Stimulated activated effector memory CD8-positive, alpha-beta T cell treated with anti-CD3 and anti-CD28 coated beads, Interleukin-12 subunit alpha, Interleukin-12 subunit beta, amount 100 ng/mL, for 72 hours (primary cell): ENCODE results near the gene FDX1.

Source experiments
- ATAC-seq: fragments of 150-1000 bp; cut with Tn5 transposase; 2 replicates; pipeline ENCODE4 v1.10.0; 2021
- DNase-seq, 2 donors: peaks; one replicate each; pipeline ENCODE4 v3.0.0; 2021 to 2022; ENCODE audit warnings: low spot score in 2 of 2
- H3K27ac Mint-ChIP-seq: one replicate; pipeline ENCODE4 v1.8.0; 2022; ENCODE audit warnings: mild to moderate bottlenecking, mixed read lengths
- H3K36me3 Mint-ChIP-seq: one replicate; pipeline ENCODE4 v1.8.0; 2022; ENCODE audit warnings: mild to moderate bottlenecking, mixed read lengths
- H3K4me1 Mint-ChIP-seq: one replicate; pipeline ENCODE4 v1.8.0; 2022; ENCODE audit warnings: mixed read lengths
- H3K4me3 Mint-ChIP-seq: one replicate; pipeline ENCODE4 v1.8.0; 2022; ENCODE audit warnings: mild to moderate bottlenecking, mixed read lengths
- H3K9me3 Mint-ChIP-seq: one replicate; pipeline ENCODE4 v1.8.0; 2022; ENCODE audit warnings: mixed read lengths

The FDX1 gene

DNA sequence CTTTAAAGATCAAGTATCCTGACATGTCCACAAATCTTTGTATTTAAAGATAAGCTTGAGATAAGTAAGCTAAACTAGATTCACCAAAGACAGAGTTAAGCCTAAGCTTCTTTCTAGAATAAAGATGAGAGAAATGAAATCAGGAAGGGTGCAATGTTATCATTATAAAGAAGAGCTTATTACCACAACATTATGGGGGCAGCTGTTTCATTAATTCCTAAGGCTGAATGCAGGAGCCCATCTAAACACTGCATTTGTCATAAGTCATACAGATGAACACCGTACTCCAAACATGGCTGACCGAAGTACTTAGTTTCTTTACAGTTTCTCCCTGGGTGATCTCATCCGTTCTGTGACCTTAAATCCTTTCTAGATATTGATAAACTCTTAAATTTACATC lies 16.3 kb downstream of the FDX1 start:
- no peak for ATAC-seq

DNA sequence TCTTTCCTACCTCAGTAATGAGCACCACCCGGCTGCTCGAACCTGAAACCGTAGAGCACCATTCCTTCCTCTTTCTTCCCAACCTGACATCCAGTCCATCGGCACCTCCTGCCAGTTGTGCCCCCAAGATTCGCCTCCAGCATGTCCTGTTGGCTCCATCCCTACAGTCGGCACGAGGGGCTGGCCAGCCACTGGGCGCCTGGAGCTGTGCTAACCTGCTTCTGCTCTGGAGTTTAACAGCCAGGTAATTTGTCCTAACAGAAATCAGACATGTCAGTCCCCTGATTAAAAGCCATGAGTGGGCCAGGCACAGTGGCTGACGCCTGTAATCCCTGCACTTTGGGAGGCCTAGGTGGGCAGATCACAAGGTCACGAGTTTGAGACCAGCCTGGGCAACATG lies 16.8 kb downstream of the FDX1 start:
- ATAC-seq (no peak), DNase-seq (no peak)
- Mint-ChIP-seq H3K36me3 (peaks cover 27% of the 10 kb centered on the region), H3K4me3 (no peak overlapping the region), H3K9me3 (no peaks in the 10 kb centered on the region), H3K27ac (peak overlapping the region; percentile 38), H3K4me1 (peaks cover 20% of the 10 kb centered on the region)

More for the DNA sequence above, 16.3 kb downstream of the FDX1 start:
- DNase-seq: no peak
- H3K27ac Mint-ChIP-seq: no peak overlapping the region
- no peak overlapping the region for H3K4me3 Mint-ChIP-seq
- H3K9me3 Mint-ChIP-seq: no peaks in the 10 kb centered on the region
- peaks cover 25% of the 10 kb centered on the region for H3K36me3 Mint-ChIP-seq
- peaks cover 25% of the 10 kb centered on the region for H3K4me1 Mint-ChIP-seq

DNA sequence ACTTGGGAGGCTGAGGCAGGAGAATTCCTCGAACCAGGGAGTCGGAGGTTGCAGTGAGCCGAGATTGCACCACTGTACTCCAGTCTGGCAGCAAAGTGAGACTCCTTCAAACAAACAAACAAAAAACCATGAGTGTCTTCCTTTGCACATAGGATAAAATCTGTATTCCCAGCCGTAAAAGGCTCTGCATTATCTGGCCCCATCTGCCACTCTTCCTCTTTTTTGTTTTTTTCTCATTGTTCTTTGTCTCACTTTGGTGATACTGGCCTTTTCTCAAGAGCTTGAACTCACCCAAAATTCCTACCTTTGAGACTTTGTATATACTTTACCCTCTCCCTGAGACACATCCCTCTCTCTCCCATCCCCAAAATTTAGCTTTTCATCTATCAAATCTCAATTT lies 17.6 kb downstream of the FDX1 start:
- Mint-ChIP-seq H3K27ac (no peak overlapping the region), H3K4me1 (peaks cover 20% of the 10 kb centered on the region), H3K9me3 (no peaks in the 10 kb centered on the region), H3K36me3 (peaks cover 26% of the 10 kb centered on the region), H3K4me3 (no peak overlapping the region)
- DNase-seq (no peak), ATAC-seq (no peak)

DNA sequence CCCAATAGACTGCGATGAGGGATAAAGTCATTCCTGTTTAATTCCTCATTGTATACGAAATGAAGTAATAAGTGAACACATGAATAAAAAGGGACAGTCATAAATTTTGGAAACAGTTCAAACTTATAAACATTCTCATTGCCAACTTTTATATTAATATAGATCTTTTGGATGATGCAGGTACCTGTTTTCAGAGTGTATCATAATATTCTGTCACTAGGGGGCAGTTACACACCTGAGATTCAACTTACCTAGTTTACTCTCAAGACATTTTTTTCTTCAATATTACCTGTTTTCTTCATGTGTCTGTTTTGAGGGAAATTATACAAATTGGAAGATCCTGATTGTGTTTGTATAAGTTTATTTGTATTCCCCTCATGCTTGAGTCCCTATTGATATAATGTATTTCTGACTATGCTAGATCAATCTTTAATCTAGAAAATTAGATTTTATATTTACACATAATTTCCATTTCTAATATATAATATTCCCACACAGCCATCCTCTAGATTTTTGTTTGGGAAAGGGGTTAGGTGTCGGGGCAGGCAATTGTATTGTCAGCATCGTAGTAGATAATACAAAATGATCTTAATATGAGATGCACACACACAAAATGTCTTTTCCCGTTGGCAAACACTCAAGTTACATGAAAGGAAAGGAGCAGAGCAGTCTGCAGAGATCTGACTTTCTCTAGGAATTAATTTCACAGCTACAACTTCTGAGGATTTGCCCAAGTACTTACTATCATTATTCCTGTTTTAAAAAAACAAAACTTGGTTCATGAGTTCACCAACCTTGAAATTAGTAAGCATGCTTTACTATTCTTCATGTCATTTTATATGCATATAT lies 18.4 kb downstream of the FDX1 start:
- ATAC-seq (no peak), DNase-seq (no peak)

DNA sequence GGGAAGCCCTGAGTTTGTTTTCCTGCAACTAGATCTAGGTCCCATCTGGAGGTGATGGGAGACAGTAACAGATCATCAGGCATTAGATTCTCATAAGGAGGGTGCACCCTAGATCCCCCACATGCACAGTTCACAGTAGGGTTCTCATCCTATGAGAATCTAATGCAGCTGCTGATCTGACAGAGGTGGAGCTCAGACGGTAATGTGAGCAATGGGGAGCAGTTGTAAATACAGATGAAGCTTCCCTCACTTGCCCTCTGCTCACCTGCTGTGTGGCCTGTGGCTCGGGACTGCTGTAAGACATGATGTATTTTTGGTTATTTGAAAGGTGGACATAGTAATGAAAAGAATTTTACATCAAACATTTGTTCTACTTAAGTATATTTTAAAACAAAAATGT lies 20.5 kb downstream of the FDX1 start:
- no peak overlapping the region for H3K4me3 Mint-ChIP-seq
- H3K9me3 Mint-ChIP-seq: no peaks in the 10 kb centered on the region
- no peak overlapping the region for H3K27ac Mint-ChIP-seq
- H3K36me3 Mint-ChIP-seq: peaks cover 5% of the 10 kb centered on the region
- no peak for ATAC-seq
- H3K4me1 Mint-ChIP-seq: peaks cover 35% of the 10 kb centered on the region
- DNase-seq: no peak

More for the DNA sequence above, 18.4 kb downstream of the FDX1 start:
- Mint-ChIP-seq H3K9me3 (no peaks in the 10 kb centered on the region), H3K4me1 (peaks cover 22% of the 10 kb centered on the region), H3K27ac (no peak overlapping the region), H3K36me3 (peaks cover 18% of the 10 kb centered on the region), H3K4me3 (no peak overlapping the region)

DNA sequence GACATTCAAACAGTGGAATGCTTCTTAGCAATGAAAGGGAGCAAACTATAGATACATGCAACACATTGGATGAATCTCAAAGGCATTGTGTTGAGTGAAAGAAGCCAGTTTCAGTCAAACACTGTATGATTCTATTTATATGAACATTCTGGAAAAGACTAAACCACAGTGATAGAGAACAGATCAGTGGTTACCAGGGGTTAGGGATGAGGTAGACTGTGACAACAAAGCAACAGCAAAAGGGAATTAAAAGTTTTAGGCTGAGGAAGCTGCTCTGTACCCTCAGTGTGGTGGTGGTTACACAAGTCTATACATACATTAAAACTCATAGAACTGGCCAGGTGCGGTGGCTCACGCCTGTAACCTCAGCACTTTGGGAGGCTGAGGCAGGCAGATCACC lies 23.0 kb downstream of the FDX1 start:
- ATAC-seq (peak; percentile 46), DNase-seq (no peak)
- Mint-ChIP-seq H3K36me3 (peaks cover 5% of the 10 kb centered on the region), H3K4me1 (peaks cover 43% of the 10 kb centered on the region), H3K9me3 (no peaks in the 10 kb centered on the region), H3K4me3 (peak overlapping the region; percentile 48), H3K27ac (peak overlapping the region; percentile 68)

DNA sequence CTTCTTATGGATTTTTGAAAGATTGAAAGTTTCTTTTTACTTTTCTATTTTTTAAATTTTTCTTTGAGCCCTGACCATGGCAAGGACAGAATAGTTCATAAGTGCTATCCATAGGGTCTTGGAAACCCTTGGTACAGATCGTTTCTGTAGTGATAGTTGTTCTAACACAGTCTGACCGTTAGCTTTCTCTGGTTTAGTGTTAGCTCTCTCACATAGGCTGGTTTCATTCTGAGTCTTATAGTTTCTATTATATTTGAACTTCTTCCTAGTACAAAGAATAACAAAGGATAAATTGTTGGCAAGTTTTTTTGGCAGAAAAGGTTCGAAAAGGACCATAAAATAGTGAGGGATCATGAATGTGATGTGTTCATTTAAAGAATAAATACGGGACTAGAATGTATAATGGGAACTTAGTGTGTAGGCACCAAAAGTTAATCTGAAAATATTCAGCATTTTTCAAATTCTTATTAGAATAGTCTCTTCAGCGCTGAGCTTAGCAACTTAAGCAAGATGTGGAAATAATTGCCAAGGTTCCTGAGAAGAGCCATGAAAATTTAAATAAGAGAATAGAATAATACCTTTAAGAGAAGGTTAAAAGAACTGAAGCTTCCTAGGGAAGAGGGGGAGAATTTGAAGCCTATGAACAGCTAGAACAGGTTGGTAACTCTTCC lies 24.1 kb downstream of the FDX1 start:
- peaks cover 43% of the 10 kb centered on the region for H3K4me1 Mint-ChIP-seq
- ATAC-seq: peak; percentile 71
- peak overlapping the region; percentile 68 for H3K27ac Mint-ChIP-seq
- H3K36me3 Mint-ChIP-seq: peaks cover 13% of the 10 kb centered on the region
- H3K4me3 Mint-ChIP-seq: peak overlapping the region; percentile 48
- no peaks in the 10 kb centered on the region for H3K9me3 Mint-ChIP-seq
- no peak for DNase-seq

DNA sequence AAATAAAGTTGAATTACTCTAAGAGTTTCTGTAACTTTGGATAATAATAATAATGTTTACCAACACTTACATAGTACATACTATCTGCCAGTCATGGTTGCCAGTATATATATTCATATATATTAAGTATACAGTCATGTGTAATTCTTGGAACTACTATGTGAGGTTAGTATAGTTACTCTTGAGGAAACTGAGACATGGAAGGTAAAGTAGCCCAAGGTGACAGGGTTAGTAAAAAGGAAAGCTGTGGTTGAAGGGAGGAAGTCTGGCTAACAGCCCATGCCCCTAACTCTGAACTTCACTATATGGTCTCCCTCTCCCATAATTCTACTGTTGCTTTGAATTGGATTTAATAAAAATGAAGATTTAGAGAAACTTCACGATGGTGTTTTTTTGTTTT lies 24.9 kb downstream of the FDX1 start:
- ATAC-seq: peak; percentile 89

DNA sequence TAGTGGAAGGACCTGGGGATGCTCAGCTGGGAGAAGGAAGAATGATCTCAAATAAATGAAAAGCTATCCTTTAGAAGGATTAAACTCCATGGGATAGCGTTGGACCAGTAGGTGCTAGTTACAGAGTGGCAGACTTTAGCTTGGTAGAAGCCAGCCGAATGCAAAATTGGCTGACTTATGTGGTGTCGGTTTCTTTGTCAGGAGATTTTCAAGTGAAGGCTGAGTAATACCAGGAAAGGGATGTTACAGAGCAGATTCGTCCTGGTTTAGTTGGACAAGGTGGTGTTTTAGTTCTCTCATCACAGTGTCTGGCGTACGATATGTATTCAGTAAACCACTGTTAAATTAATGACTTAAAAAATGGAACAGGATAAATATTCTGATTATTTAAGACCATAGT lies 26.0 kb downstream of the FDX1 start:
- Mint-ChIP-seq H3K27ac (no peak overlapping the region), H3K9me3 (no peaks in the 10 kb centered on the region), H3K4me1 (peaks cover 47% of the 10 kb centered on the region), H3K36me3 (peaks cover 20% of the 10 kb centered on the region), H3K4me3 (peak overlapping the region; percentile 48)
- DNase-seq (no peak), ATAC-seq (peak; percentile 84)

More for the DNA sequence above, 24.9 kb downstream of the FDX1 start:
- H3K27ac Mint-ChIP-seq: peak overlapping the region; percentile 68
- H3K9me3 Mint-ChIP-seq: no peaks in the 10 kb centered on the region
- peaks cover 15% of the 10 kb centered on the region for H3K36me3 Mint-ChIP-seq
- H3K4me3 Mint-ChIP-seq: peak overlapping the region; percentile 48
- H3K4me1 Mint-ChIP-seq: peaks cover 43% of the 10 kb centered on the region
- no peak for DNase-seq

DNA sequence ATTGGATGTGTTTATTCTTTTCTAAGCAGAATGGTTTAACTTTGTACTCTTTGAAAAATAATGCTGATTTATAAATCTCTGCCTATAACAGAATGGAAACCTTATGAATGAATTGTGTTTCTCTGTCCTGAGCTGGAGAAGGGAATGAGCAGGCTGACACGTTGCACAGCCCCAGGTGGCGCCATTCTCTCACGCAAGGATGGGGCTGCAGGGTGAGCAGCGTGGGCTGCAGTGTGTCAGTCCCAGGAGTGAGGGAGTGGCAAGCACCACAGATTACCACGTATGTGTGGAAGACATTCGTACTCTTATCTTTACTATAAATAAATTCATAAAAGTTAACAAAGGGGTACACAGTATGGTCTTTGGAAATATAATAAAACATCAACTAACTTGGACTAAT lies 33.4 kb downstream of the FDX1 start:
- peak; percentile 80 for ATAC-seq
- Mint-ChIP-seq H3K36me3 (peaks cover 39% of the 10 kb centered on the region), H3K4me1 (peaks cover 6% of the 10 kb centered on the region)

DNA sequence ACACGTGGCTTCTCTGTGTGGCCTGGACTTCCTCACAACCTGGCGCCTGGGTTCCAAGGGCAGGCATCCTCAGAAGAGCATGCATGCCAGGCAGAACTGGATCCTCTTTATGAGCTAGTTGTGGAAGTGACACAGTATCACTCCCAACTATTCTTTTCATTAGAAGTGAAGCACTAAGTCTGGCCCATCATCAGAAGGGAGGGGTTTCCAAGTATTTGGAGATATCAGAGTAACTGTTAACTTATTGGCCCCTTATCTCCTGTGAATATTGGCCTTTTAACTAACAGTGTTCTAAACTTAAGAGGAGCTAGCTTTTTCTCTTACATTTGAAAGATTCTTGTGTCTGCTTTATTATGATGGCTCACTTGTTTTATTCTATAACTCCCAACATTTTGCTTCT lies 35.5 kb downstream of the FDX1 start:
- no peak overlapping the region for H3K4me3 Mint-ChIP-seq
- ATAC-seq: no peak
- no peak for DNase-seq
- H3K9me3 Mint-ChIP-seq: no peaks in the 10 kb centered on the region
- no peak overlapping the region for H3K27ac Mint-ChIP-seq
- peaks cover 30% of the 10 kb centered on the region for H3K36me3 Mint-ChIP-seq
- H3K4me1 Mint-ChIP-seq: peaks cover 6% of the 10 kb centered on the region

More for the DNA sequence above, 33.4 kb downstream of the FDX1 start:
- Mint-ChIP-seq H3K4me3 (no peak overlapping the region), H3K9me3 (no peaks in the 10 kb centered on the region), H3K27ac (no peak overlapping the region)
- no peak for DNase-seq

DNA sequence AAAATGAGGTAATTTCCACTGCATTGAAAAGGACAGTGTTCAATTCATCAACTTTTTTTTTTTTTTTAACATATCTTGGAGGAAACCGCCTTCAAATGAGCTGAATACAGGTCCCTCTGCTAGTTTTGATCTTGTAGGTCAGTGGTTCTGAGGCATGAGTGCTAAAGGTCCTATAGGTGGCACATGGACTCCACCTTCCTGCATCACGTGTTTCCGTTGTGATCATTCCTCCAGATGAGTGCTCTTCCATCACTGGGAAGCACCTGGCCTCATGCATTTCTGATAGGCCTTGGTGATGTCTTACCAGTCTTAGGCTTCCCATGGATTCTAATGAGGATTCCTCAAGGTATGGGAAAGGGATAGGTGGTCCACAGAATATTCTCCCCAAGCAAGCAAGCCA lies 37.8 kb downstream of the FDX1 start:
- Mint-ChIP-seq H3K4me1 (no peaks in the 10 kb centered on the region), H3K27ac (no peak overlapping the region), H3K4me3 (no peak overlapping the region), H3K9me3 (no peaks in the 10 kb centered on the region), H3K36me3 (peaks cover 13% of the 10 kb centered on the region)
- DNase-seq (no peak), ATAC-seq (no peak)

DNA sequence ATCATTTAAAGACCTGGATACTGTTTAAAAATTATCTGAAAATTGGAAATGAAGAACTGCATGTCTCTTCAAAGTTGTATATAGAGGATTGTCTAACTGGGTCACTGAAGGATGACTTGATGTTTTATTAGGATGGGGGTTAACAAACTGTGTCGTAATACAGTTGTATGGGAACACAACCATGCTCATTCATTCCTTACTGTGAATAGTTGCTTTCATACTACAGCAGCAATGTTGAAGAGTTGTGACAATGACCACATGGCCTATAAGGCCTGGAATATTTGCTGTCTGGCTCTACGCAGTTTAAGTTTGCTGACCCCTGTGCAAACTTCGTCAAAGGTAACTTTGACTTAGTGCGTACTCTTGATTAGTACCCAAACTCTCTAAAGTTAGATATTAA lies 38.4 kb downstream of the FDX1 start:
- DNase-seq: no peak
- Mint-ChIP-seq H3K36me3 (peaks cover 9% of the 10 kb centered on the region), H3K4me1 (no peaks in the 10 kb centered on the region), H3K9me3 (no peaks in the 10 kb centered on the region), H3K27ac (no peak overlapping the region), H3K4me3 (no peak overlapping the region)
- ATAC-seq: no peak

DNA sequence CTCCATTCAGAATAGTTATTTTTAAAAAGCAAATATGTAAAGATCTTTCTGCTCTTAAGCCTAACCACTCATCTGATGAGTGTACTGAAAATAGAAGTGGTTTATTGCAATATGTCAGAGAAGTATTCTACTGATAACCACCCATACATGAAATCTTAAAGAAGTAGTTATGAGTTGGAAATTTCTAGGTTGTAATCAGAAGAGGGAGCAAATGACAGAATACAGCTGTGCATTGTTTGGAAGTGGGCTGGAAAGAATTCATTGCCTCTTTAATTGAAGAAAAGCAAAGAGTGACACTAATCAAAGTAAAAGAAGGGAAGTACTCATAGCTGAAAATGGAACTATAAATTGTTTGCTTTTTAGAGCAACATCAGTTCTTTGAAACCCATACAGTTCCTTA lies 39.4 kb downstream of the FDX1 start:
- DNase-seq: no peak
- Mint-ChIP-seq H3K4me3 (no peak overlapping the region), H3K36me3 (no peaks in the 10 kb centered on the region)

DNA sequence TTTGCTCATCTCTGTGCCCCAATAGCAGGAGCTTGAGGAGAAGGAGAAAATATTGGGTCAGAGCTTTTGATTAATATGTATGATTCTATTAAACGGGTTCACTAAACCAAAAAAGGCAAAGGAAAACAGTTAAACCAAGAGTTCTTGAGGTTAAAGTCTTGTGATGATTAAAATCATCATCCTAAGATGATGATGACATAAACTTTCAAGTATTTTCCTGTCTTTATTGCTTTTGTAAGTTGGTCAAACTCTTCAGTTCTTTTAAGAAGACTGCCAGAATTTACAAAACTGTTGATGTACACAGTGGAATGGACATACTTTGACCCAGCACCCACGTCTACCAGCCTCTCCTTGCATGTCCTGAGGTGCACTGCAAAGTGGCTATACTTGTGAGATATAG lies 41.0 kb downstream of the FDX1 start:
- ATAC-seq: no peak
- Mint-ChIP-seq H3K27ac (no peak overlapping the region), H3K4me1 (no peaks in the 10 kb centered on the region)

More for the DNA sequence above, 39.4 kb downstream of the FDX1 start:
- ATAC-seq: no peak
- no peaks in the 10 kb centered on the region for H3K9me3 Mint-ChIP-seq
- no peak overlapping the region for H3K27ac Mint-ChIP-seq
- H3K4me1 Mint-ChIP-seq: no peaks in the 10 kb centered on the region

DNA sequence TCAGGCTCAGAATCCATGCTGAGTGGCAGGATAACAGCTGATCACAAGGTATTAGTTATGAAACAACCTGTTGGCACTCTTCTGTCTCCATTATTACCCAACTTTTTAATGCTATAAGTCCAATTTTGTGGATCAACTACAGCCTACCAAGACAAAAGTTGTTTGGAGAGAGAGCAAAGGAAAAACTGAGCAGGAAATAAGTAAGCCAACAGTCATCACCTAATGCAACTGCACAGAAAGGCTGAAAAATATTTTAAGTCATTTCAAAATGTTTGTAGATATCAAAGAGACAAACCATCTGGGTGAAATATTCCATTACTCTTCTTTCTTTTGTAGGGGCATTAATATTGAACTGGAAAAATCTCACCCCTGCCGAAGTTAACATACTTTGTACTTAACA lies 41.6 kb downstream of the FDX1 start:
- DNase-seq (no peak), ATAC-seq (no peak)
- H3K27ac Mint-ChIP-seq: no peak overlapping the region
- H3K36me3 Mint-ChIP-seq: no peaks in the 10 kb centered on the region
- no peaks in the 10 kb centered on the region for H3K4me1 Mint-ChIP-seq
- no peaks in the 10 kb centered on the region for H3K9me3 Mint-ChIP-seq
- H3K4me3 Mint-ChIP-seq: no peak overlapping the region

More for the DNA sequence above, 41.0 kb downstream of the FDX1 start:
- H3K4me3 Mint-ChIP-seq: no peak overlapping the region
- H3K36me3 Mint-ChIP-seq: no peaks in the 10 kb centered on the region
- no peak for DNase-seq
- no peaks in the 10 kb centered on the region for H3K9me3 Mint-ChIP-seq
